ENCODE results near the gene LAMA5.

DNA sequence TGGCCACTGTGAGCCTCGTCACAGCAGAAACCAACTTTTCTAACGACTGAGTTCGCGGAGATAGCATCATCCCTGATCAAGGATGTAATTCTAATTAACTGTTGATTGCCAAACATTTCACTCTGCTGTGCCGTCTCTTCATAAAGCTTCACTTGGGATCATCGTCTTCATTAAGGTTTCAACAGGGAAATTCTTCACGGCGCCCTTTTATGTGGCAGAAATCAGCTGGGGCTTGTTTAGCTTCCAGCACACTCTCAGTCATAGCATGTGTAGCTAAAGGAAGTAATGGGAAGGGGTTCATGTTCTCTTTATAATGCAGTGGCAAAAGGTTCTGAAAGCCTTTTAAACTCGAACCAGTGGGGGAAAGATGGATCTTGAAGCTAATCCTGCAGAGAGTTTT lies 73.2 kb downstream of the LAMA5 start:
- TF ChIP-seq POLR2A (IDR thresholded peaks at IDR 0.05; ENCODE audit: low read length) (no peak), GATA1 (IDR thresholded peaks at IDR 0.05; ENCODE audit: low read depth, low read length) (no peak)

Data from erythroblast (primary cell).